Measurements from ENCODE around the gene TTLL7.
"Not testable (repeated sequence)": the region's sequence is repeated elsewhere in the genome, so short reads cannot be mapped to it uniquely, and the experiment has no call there.

Gene TTLL7

DNA sequence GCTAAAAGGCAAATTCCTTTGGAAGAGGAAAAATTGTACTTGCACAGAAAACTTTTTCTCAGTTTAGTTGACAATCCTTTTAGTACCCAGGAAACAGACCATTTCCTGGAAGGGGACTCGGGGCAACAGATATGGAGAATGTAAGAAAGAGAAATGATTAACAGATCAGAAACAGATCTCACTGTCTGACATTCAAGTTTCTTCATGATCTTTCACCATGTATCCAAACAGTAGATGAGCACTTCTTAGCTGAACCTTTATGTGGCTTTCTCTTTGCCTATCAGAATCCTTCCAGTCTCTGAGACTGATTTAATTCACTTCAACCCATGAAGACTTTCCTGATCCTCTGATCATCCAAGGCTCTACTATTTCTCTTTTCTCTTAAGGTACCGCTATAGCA is 2.7 kb downstream of the TTLL7 start:
- no peak for DNase-seq

GRCh38 chr1:83995649-83996048 is 3.3 kb downstream of the TTLL7 start:
- DNase-seq, result no peak

DNA sequence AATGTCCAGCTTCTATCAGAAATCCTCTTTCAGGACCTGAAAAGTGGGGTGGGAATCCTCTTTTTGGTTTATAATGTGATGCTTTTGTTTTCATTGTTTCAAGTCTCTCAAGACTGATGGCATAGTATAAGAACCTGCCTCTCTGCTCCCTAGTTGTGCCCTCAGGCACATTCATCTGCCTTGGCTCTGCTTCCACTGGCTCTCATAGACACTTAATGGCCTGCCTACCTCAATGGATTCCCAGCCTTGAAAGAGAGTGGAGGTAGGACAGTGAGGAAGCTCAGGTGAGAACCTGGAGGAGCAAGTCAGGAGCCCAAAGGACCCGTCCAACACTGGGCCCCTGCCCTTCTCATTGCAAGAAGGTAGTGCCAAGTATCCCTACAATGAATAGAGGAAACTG is 4.8 kb downstream of the TTLL7 start:
- DNase-seq, result no peak

DNA sequence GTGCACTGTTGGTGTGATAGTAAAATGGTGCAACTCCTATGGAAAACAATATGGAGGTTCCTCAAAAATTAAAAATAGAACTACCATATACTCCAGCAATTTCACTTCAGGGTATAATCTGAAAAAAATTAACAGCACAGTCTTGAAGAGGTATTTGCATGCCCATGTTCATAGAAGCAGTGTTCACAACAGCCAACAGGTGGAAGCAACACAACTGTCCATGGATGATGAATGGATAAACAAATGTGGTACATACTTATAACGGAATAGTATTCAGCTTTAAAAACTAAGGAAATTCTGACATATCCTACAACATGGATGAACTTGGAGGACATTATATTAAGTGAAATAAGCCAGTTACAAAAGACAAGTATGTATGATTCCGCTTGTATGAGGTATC is 8.2 kb downstream of the TTLL7 start:
- no peak for DNase-seq

DNA sequence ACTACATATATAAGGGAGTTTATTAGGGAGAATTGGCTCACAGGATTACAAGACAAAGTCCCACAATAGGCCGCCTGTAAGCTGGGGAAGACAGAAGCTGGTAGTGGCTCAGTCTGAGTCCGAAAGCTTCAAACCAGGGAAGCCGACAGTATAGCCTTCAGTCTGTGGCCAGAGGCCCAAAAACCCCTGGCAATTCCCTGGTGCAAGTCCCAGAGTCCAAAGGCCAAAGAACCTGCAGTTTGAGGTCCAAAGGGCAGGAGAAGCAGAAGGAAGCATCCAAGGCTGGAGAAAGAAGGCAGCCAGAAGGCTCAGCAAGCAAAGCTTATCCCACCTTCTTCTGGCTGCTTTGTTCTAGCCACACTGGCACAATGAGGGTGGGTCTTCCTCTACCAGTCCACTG is 13.9 kb downstream of the TTLL7 start:
- DNase-seq, result no peak

- DNase-seq, result not testable (repeated sequence)
Observed at GRCh38 chr1:83983918-83984317, 15.0 kb downstream of the TTLL7 start.

DNA sequence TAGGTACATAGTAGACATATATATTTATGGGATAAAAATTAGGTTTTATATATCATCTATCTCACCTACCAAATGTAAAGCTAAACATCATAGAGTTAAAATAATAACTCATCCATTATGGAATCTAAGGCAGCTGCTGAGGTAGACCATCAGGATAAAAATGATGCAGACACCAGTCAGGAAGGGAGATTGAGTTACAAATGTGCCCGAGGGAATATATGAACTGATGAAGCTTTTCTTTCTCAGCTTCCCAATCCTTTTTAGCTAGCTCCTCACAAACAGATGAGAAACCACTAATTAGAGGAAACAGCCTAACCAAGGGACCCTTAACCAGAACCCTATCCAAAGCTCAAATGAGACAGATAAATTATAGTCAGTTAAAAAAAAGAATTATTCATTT is 20.9 kb downstream of the TTLL7 start:
- DNase-seq, result no peak

DNA sequence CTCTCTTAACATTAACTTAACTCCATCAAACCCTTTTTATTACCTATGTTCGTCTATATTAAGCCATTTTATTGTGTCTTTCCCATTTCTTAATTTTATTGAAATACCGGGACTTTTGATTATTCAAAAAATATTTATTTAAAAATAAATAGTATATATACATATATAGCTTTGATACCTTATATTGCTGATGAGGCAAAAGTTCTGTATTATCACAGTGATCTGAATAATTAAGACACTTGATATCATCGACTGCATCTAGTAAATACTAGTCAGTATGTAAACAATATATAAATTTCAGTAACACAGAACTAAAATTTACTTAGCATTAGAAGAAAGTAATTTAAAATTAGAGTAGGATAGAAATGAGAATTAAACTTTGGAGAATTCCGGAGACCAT is 22.0 kb downstream of the TTLL7 start:
- DNase-seq, result no peak

GRCh38 chr1:83970802-83971201 is 28.1 kb downstream of the TTLL7 start:
- DNase-seq, result no peak

GRCh38 chr1:83970114-83970513 is 28.8 kb downstream of the TTLL7 start:
- DNase-seq, result no peak

- no peak for DNase-seq
Observed at GRCh38 chr1:83967336-83967735, 31.6 kb downstream of the TTLL7 start.

GRCh38 chr1:83964153-83964552 is 34.8 kb downstream of the TTLL7 start:
- DNase-seq, result no peak

DNA sequence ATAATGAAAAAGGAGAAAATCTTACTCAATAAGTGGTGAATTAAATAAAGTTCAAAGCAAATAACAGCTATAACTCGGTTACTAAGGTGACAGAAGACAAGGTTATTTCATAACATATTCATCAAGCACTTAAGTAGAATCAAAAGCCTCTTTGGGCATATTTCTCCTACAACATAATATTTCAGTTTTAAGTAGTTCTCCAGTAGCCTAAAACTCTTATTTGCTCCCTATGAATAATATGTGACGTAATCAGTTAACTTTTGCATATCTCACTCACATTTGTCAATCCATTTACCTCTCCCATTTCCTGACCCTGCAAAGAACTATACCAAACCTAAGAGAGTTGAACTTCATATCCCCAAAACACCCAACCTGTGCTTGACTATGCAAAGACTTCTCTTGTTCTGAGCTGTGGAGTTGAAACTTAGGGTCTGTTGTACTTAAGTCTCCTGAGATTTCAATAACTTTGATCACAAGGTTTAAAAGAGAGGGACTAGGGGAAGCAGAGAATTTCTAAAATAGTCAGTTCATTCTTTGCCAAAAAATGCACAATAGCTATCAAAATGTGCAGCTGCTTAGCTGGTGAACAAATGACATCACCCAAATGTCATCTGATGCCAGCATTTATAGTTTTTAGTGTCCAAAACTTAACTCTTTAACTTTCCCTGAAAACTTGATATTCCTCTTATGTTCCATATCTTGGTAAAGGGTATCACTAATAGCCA is 37.2 kb downstream of the TTLL7 start:
- DNase-seq, result no peak

DNA sequence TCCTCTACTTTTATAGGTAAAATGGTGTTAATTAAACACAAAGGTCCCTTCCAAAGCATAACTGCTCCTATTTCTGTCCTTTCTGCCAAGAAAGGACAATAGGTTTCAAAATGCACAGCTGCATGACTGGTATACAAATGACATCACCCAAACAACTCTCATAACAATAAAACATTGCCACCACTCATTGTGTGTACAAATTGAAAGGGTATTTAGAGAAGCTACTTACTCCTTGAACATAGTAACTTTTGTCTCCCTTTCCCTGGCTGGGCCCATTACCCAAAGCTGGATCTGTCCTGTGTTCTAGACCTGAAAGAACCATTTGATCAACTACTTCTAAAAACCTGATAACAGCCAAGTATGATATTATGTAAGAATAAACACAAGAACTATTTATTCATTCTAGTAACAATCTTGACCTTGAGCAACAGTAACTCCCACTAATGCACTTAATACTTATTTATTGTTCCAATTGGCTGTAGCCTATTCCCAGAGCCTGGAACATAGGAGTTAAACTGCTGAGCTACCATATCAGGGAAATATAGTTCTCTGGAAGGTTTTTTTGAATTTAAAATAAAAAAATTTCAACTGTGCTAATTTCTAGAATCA is 38.2 kb downstream of the TTLL7 start:
- DNase-seq, result no peak

- DNase-seq, result no peak
Observed at GRCh38 chr1:83959824-83960498, 39.0 kb downstream of the TTLL7 start.

- no peak for DNase-seq
Observed at GRCh38 chr1:83958704-83959103, 40.2 kb downstream of the TTLL7 start.

- DNase-seq, result no peak
Observed at GRCh38 chr1:83954166-83954823, 44.6 kb downstream of the TTLL7 start.

DNA sequence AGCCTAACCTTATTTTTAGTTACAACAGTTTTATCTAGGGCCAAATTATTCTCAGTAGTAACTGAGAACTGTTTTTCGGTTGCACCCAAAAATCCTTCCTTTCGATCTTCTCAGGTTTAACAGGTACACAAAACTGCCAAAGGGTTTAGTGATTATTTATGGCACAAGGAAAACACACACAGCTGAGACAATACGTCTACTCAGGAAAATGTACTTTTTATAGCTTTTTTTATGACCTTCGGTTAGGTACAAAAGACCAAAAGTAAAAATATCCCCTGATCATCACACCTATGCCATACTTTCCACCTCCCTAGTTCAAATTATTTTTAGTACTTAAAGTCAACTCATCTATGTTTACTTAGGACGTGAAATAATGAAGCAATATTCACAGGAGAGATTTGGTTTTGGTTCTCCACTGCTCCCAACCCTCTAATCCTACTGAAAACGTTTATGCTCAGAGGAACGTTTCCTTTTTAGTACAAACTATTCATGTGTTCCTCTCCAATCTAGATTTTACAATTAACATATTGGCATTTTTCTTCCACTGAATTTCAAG is 48.7 kb downstream of the TTLL7 start:
- no peak for DNase-seq

DNA sequence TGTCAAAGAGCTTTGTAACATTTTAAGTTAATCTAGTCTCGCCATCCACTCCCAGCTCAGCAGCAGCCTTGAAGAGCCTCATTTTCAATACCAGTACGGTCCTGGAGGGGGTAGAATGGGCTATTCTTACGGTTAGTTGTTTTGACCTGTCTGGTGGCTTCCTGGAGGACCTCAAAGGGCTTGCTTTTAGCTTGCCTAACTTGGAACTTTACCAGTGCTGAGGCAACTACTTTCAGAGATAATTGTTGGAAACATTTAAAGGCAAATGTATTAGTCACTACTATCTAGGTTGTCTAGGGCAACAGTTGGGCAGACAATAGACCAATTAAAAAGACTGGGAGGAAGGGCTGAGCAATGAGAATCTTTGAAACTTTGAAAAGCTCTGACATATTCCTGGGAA is 56.0 kb downstream of the TTLL7 start:
- no peak for DNase-seq

- DNase-seq, result no peak
Observed at GRCh38 chr1:83934550-83934949, 64.4 kb downstream of the TTLL7 start.

- no peak for DNase-seq
Observed at GRCh38 chr1:83932693-83933092, 66.2 kb downstream of the TTLL7 start.

DNA sequence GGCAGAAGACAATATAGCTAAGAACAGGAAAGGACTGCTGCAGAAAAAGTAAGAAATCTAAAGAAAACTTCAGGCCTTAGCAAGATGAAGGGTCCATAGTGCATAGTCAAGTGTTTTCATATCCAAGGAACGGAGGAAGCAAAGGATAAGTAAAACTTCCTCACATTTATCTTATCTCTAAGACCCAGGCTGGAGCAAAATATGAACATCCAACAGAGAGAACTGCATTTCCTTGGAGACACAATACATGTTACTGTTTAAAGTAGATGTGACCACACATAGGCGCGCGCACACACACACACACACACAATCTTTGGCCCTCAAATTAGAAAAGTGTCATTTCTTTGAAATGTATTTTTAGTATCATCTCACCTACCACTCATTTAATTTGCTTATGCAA is 66.7 kb downstream of the TTLL7 start:
- DNase-seq, result no peak

- DNase-seq, result no peak
Observed at GRCh38 chr1:83931658-83932253, 67.2 kb downstream of the TTLL7 start.
